OCI-LY7 (cell line): ENCODE data around the gene PGRMC1. TPM values are rescaled to one million over a fixed set of nuclear protein-coding genes. Genes with fewer than 3 reads are reported as not detected.

ENCODE experiments used
- BruUV-seq: library from RNA; stranded (reverse); fragments of 400-500 nt; replicated peaks from 2 replicates; lab custom pipeline; 2021; lab: Mats Ljungman, UMichigan
- CTCF ChIA-PET: fragments of 300-600 bp; sonication (Branson Sonifier 250); formaldehyde crosslinking; loops from one replicate; lab custom pipeline; 2022; ENCODE audit warnings: antibody characterized with exemption; ENCODE audit not compliant: unreplicated experiment; lab: Charles Lee
- POLR2A ChIA-PET: fragments of 300-600 bp; sonication (Branson Sonifier 250); formaldehyde crosslinking; loops from one replicate; lab custom pipeline; 2022; ENCODE audit warnings: antibody characterized with exemption; lab: Charles Lee
- DNase-seq: peaks from one replicate; pipeline ENCODE4 v3.0.0-alpha.2; 2015; ENCODE audit warnings: low spot score
- H2AFZ ChIP-seq: fragments of 200-600 bp; sonication (generic), shearing (Covaris generic); 2 replicates; pipeline ENCODE4 v1.6.1; 2014; ENCODE audit warnings: mild to moderate bottlenecking, antibody characterized with exemption, low read length, moderate library complexity
- H3K27ac ChIP-seq: fragments of 200-600 bp; sonication (generic); 2 replicates; pipeline ENCODE4 v1.5.1; 2014; ENCODE audit warnings: mixed run types, low read depth, mild to moderate bottlenecking, moderate library complexity, low read length, inconsistent platforms; ENCODE audit not compliant: poor library complexity, severe bottlenecking
- H3K36me3 ChIP-seq: fragments of 200-600 bp; sonication (generic); 2 replicates; pipeline ENCODE4 v1.6.1; 2014; ENCODE audit warnings: mild to moderate bottlenecking, antibody characterized with exemption, low read length, moderate library complexity, mixed read lengths; ENCODE audit not compliant: insufficient read depth
- H3K4me1 ChIP-seq: fragments of 200-600 bp; sonication (generic); 2 replicates; pipeline ENCODE4 v1.5.1; 2014; ENCODE audit warnings: mild to moderate bottlenecking, low read length; ENCODE audit not compliant: insufficient read depth, poor library complexity, severe bottlenecking
- H3K4me2 ChIP-seq: fragments of 200-600 bp; sonication (generic); 2 replicates; pipeline ENCODE4 v1.6.1; 2014; ENCODE audit warnings: mild to moderate bottlenecking, low read length
- H3K4me3 ChIP-seq: fragments of 200-600 bp; sonication (generic); 2 replicates; pipeline ENCODE4 v1.5.1; 2014; ENCODE audit warnings: mild to moderate bottlenecking, low read depth, low read length; ENCODE audit not compliant: poor library complexity, severe bottlenecking
- H3K79me2 ChIP-seq: fragments of 200-600 bp; sonication (generic); 2 replicates; pipeline ENCODE4 v1.6.1; 2016; ENCODE audit warnings: low read depth, mild to moderate bottlenecking, low read length, moderate library complexity, mixed read lengths; ENCODE audit not compliant: insufficient read depth
- H3K9me2 ChIP-seq: fragments of 200-600 bp; sonication (generic); 2 replicates; pipeline ENCODE4 v1.6.1; 2016; ENCODE audit warnings: mild to moderate bottlenecking, low read length, mixed read lengths; ENCODE audit not compliant: insufficient read depth
- H3K9me3 ChIP-seq: fragments of 200-600 bp; sonication (generic); 2 replicates; pipeline ENCODE4 v1.6.1; 2014; ENCODE audit warnings: mild to moderate bottlenecking, mixed run types, low read length, mixed read lengths
- H4K20me1 ChIP-seq: fragments of 200-600 bp; sonication (generic); 2 replicates; pipeline ENCODE4 v1.6.1; 2014; ENCODE audit warnings: mild to moderate bottlenecking, antibody characterized with exemption, low read length, moderate library complexity, mixed read lengths; ENCODE audit not compliant: insufficient read depth
- EZH2phosphoT487 ChIP-seq: fragments of 200-600 bp; sonication (generic); IDR thresholded peaks from 2 replicates; pipeline ENCODE4 v1.6.1; 2018; ENCODE audit warnings: low read depth, borderline replicate concordance, mild to moderate bottlenecking, mixed run types, antibody characterized with exemption, low read length, moderate library complexity, mixed read lengths
- intact Hi-C: fragments of 100-400 bp; cut with micrococcal nuclease; formaldehyde crosslinking; loops from one replicate; pipeline ENCODE4 v1.10.0; 2022; ENCODE audit not compliant: unreplicated experiment
- total RNA-seq, 2 experiments: library from RNA; depleted of rRNA in 1 of 2; stranded (reverse); fragments of >200 nt in 1 of 2; shearing (Covaris generic) in 1 of 2; gene quantifications; 2 replicates each; pipeline ENCODE4 v1.2.3, GENCODE V29; 2014 to 2022
- TF ChIP-seq, protein P1 (sequence below): fragments of 200-600 bp; sonication (generic); conservative IDR thresholded peaks from 2 replicates; pipeline ENCODE4 v1.5.1; 2014; ENCODE audit warnings: mild to moderate bottlenecking, antibody characterized with exemption, low read length, moderate library complexity, mixed read lengths

Gene PGRMC1
- total RNA-seq, 2 experiments from 2014 or later, result 22.9 to 23.9 TPM

GRCh38 chrX:119190091-119190681 is 45.9 kb upstream of the PGRMC1 start:
- Histone ChIP-seq H2AFZ (no peak overlapping the region), H3K9me2 (no peaks in the 10 kb centered on the region), H3K4me2 (no peak overlapping the region), H3K9me3 (no peaks in the 10 kb centered on the region), H3K4me3 (no peak overlapping the region), H3K4me1 (no peaks in the 10 kb centered on the region), H4K20me1 (no peaks in the 10 kb centered on the region), H3K27ac (no peak overlapping the region), H3K36me3 (no peaks in the 10 kb centered on the region), H3K79me2 (no peaks in the 10 kb centered on the region)
- ChIA-PET CTCF (no interaction called here), POLR2A (no interaction called here)
- TF ChIP-seq, protein P1, sequence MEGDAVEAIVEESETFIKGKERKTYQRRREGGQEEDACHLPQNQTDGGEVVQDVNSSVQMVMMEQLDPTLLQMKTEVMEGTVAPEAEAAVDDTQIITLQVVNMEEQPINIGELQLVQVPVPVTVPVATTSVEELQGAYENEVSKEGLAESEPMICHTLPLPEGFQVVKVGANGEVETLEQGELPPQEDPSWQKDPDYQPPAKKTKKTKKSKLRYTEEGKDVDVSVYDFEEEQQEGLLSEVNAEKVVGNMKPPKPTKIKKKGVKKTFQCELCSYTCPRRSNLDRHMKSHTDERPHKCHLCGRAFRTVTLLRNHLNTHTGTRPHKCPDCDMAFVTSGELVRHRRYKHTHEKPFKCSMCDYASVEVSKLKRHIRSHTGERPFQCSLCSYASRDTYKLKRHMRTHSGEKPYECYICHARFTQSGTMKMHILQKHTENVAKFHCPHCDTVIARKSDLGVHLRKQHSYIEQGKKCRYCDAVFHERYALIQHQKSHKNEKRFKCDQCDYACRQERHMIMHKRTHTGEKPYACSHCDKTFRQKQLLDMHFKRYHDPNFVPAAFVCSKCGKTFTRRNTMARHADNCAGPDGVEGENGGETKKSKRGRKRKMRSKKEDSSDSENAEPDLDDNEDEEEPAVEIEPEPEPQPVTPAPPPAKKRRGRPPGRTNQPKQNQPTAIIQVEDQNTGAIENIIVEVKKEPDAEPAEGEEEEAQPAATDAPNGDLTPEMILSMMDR, result no peak
- no peak for TF ChIP-seq EZH2phosphoT487
- BruUV-seq, result no TSS peak
- DNase-seq, result no peak
- intact Hi-C loops, result no loop called here

DNA sequence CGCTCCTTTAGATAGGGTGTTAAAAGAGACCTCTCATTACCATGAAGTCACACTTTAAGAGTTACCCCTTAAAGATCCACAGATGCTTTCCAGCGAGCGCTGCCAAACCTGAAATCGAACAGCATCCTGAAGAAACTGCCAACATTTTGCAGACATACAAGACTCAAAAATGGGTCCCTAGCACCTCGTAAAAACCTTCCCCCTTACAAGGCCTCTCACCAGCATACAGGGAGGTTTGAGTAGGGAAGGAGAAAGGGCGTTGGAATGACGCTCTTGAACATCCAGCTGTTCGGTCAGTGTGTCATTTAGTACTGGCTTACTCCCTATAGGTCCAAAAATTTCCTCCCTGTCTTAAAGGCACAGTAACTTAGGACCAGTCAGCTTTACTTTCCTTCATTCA is 45.3 kb upstream of the PGRMC1 start:
- H3K27ac ChIP-seq, result no peak overlapping the region
- no peaks in the 10 kb centered on the region for H4K20me1 ChIP-seq
- no peak overlapping the region for H3K4me2 ChIP-seq
- no peak overlapping the region for H3K4me3 ChIP-seq
- H3K79me2 ChIP-seq, result no peaks in the 10 kb centered on the region
- H2AFZ ChIP-seq, result no peak overlapping the region
- BruUV-seq, result no TSS peak
- no peak for DNase-seq
- H3K9me2 ChIP-seq, result no peaks in the 10 kb centered on the region
- H3K9me3 ChIP-seq, result no peaks in the 10 kb centered on the region
- intact Hi-C loops, result no loop called here
- no peaks in the 10 kb centered on the region for H3K4me1 ChIP-seq
- ChIA-PET POLR2A (no interaction called here), CTCF (no interaction called here)
- no peaks in the 10 kb centered on the region for H3K36me3 ChIP-seq
- TF ChIP-seq, protein P1, result no peak
- no peak for TF ChIP-seq EZH2phosphoT487

- Histone ChIP-seq H4K20me1 (no peaks in the 10 kb centered on the region), H3K4me2 (no peak overlapping the region), H3K36me3 (no peaks in the 10 kb centered on the region), H2AFZ (no peak overlapping the region), H3K4me3 (no peak overlapping the region), H3K27ac (no peak overlapping the region), H3K79me2 (no peaks in the 10 kb centered on the region), H3K9me2 (no peaks in the 10 kb centered on the region), H3K4me1 (no peaks in the 10 kb centered on the region), H3K9me3 (no peaks in the 10 kb centered on the region)
- ChIA-PET CTCF (no interaction called here), POLR2A (interaction anchor here (1.1 kb wide), 1 partner anchor 12 kb away, joined by 5 read pairs; no protein-coding TSS in a partner anchor)
- BruUV-seq, result no TSS peak
- TF ChIP-seq, protein P1, result no peak
- intact Hi-C loops, result no loop called here
- DNase-seq, result no peak
Observed at GRCh38 chrX:119194621-119195020, 41.5 kb upstream of the PGRMC1 start.
